Posterior cingulate gyrus (tissue), 11 donors: ENCODE data around the gene GPHN.
A peak's percentile ranks its signal among the peaks of the same experiment; 100 is the strongest.
"Not testable (repeated sequence)": the region's sequence is repeated elsewhere in the genome, so short reads cannot be mapped to it uniquely, and the experiment has no call there.

Experiments
- DNase-seq, 10 donors: peaks; one replicate each; pipeline versions ENCODE4 v3.0.0 to v3.0.0-alpha.2; 2020 to 2021; ENCODE audit warnings: mixed read lengths in 3 of 10
- intact Hi-C: fragments of 100-400 bp; cut with DNase I; formaldehyde crosslinking; loops from one replicate; pipeline ENCODE4 v1.15.1; 2023

The GPHN gene

DNA sequence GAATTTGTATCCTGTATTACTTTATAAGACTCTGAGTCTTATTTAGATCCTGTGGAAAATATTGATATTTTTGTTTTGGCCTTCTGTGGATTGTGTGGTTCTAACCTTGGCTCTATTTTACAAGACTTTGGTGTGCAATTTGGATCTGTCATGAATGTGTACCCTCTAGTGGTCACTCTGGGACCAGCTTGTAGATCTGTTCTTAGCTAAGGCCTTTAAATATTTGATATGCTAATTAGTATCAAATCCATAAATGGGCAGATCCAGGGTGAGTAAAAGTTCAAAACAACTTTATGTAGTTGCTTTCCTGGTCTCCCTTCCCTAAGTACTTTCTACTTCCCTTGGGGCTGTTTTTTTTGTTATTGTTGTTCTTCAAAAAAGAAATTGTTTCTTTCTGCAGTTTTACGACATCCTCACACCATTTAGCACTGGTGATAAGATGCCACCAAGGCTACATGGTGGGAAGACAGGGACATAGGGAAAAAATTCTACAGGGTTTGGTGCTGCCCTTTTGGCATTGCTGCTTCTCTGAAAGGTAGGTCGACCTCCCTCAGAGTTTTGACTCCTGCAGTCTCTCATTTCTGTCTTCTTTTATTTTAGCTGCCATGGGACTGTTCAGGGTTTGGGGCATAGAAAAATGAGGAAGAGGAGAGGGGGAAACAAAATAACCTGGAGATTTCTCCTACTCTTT, 238.5 kb downstream of the GPHN start:
- no peak for DNase-seq
- intact Hi-C loops = no loop called here

DNA sequence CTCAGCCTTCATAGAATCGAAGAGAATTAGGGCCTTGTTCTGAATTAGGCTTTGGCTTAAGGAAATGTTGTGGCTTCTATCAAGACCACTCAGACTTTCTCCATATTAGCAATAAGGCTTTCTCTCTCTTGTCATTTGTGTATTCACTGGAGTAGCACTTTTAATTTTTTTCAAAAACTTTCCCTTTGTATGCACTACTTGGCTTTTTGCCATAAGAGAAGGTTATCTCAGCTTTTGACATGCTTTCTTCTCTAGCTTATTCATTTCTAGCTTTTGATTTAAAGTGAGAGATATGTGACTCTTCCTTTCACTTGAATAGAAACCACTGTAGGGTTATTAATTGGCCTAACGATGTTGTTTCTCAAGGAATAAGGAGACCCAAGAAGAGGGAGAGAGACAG, 244.2 kb downstream of the GPHN start:
- intact Hi-C loops = no loop called here
- no peak for DNase-seq

DNA sequence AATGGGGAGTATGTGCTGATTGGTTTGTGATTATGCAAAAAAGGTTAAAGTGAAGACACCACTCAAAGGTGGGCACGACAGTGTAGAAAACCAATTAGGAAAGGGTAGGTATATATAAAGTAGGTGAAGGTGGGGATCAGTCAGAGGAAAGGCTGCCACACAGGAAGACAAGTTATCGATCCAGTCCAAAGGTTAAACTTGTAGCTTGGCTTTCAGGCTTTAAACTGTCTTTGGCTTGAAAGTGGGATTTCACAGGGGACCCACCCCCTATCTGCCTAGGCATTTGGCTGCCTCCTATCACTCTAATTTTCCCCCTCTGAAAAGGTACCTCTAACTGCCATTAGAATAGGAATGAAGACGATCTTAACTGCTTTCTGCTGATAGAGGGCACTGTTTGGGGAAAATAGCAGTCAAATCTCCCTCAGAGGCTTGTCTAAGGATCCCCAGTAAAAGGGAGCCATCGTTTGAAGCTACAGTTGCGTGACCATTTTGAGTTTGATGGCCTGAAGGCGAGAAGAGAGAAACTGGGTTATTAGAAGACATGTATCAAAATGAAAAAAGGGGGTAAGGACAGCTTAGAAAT, 250.2 kb downstream of the GPHN start:
- intact Hi-C loops = no loop called here
- no peak for DNase-seq

DNA sequence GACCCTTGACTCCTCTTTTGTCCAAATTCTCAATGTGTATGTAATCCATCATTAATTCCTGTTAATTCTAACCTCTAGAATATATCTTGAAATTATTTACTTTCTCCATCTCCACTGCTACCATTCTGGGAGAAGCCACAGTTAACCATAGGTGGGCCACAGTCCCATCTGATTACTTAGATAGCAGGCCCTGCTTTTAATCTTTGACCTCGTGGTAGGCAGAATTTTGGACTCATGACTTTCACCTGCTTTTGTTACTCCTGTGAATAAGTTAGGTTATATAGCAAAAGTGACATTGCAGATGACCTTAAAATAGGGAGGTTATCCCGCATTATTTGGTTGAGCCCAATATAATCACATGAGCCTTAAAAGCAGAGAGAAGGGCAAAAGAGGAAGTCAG, 264.2 kb downstream of the GPHN start:
- intact Hi-C loops = no loop called here
- DNase-seq = no peak

DNA sequence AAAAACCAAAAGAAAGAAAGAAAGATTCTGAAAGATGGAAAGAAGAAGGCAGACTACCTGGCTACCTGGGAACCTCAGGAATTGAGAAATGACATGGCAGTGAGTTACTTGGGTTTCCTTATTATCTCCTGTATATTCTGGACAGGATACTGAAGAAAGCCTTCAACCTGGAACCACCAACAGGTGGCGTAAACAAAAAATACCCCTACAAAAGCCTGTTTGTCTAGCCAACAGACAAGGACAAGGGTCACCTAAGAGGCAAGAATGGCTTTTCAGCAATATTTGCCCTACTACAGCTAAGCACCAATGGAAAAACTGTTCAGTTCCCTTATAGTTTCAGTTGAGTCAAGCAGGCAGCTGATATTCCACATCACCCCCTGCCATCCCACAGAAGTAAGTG, 274.9 kb downstream of the GPHN start:
- DNase-seq = no peak
- intact Hi-C loops = no loop called here

DNA sequence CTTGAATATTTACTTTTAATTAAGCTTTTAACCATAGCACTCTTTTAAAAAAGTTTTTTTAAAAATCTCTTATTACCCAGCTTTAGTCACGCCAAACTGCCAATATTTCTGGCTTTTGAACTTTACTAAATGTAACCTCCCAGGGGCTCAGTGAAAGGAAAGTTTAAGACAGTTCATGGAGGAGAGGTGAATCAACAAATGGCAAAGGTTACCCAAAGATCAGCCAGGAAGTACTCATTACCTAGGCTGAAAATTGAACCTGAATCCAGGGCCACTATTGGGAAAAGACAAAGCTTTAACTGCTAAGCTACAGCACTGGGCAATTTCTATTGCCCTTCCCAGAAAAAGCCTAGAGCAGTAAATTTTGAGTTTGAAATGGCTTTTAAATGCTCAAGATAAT, 282.2 kb downstream of the GPHN start:
- DNase-seq = no peak
- intact Hi-C loops = no loop called here

DNA sequence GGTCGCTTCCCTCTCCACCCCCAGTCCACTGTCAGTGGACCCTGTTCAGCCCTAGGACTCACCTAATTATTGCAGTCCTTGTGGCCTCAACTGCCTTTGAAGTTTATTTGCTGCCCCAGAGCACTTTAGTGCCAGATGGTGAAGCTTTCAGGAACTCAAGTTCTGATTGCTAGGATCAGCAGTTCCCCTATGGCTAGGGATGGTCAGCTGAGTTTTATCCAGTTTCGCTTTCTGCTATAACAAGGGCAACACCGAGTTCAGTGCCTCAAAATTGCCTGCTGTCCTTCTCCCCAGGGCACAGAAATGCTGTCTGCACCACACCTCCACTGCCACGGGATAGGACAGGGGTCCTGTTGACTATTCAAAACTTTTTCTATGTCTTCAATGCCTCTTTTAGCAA, 295.0 kb downstream of the GPHN start:
- intact Hi-C loops = no loop called here
- DNase-seq = no peak

DNA sequence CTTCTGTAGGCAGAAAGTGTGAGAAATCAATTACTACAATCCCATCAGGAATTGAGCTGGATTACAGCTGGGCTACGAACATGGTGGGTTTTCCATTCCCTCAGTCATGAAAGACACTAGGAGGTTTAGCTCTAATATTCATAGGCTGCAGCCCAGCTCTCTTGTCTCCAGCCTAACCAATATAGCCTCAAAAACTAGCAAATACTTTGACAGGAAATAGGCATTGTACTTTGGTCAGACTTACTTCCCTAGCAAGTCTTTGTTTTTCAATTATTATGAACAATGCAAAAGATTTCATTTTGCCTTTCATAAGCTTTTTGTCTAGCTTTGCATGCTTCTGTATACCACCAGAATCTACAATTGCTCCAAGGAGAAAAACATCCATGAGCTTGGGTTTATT, 296.2 kb downstream of the GPHN start:
- intact Hi-C loops = no loop called here
- no peak for DNase-seq

DNA sequence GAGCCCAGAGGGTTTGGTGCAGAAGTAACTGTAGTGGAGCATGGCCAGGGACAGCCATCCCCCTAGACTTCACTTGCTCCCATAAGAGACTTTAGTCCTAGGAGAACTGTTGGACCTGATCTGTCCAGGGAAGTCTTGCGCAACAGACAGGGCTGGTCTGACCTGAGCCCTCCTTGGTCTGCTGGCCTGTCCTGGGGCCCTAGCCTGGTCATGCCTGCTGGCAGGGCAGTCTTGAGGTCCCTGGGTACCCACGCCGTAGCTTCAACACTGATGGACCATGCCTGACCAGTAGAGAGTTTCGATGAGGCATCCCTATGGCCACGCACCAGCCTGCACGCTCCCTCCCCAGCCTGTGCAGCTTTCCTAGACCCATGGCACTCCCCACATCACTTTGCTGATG, 305.7 kb downstream of the GPHN start:
- intact Hi-C loops = no loop called here

DNA sequence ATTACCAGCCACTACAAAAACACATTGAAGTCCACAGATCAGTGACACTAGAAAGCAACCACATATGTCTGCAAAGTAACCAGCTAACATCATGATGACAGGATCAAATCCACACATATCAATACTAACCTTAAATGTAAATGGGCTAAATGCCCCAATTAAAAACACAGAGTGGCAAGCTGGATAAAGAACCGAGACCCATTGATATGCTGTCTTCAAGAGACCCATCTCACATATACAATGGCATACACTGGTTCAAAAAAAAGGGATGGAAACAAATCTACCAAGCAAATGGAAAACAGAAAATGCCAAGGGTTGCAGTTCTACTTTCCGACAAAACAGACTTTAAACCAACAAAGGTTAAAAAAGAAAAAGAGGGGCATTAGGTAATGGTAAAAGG, 307.7 kb downstream of the GPHN start:
- DNase-seq = no peak
- intact Hi-C loops = no loop called here

More for the DNA sequence above, 305.7 kb downstream of the GPHN start:
- DNase-seq = peak in 1 of 10 donors; percentile 72

DNA sequence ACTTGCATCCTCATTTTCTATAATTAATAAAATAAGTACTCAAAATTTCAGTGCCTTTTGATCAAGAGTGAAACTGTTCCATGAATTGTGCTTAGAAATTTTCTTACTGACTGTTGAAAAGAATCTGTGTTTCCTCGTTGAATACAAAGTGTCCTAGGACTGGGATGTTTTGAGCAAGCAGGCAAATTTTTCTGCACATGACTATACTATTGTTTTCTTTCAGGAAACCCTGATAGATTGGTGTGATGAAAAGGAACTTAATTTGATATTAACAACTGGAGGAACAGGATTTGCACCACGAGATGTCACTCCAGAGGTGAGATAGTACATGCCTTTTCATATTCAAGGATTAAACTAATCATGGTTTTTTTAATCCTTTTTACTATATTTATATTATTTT, 316.3 kb downstream of the GPHN start:
- intact Hi-C loops = no loop called here
- DNase-seq = no peak

DNA sequence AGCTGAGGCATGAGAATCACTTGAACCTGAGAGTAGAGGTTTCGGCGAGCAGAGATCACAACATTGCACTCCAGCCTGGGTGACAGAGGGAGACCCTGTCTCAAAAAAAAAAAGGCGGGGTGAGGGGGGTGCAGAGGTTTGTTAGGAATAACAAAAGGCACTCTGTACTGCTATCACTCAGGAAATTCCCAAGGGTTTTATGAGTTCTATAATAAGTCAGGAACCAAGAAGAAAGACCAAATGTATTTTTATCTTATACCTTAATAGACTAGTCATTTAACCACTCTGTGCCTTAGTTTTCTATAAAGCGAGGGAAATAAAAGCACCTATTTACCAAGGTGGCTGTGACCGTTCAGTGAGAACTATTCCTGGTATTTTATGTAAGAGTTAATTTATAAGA, 319.2 kb downstream of the GPHN start:
- no peak for DNase-seq
- intact Hi-C loops = no loop called here

DNA sequence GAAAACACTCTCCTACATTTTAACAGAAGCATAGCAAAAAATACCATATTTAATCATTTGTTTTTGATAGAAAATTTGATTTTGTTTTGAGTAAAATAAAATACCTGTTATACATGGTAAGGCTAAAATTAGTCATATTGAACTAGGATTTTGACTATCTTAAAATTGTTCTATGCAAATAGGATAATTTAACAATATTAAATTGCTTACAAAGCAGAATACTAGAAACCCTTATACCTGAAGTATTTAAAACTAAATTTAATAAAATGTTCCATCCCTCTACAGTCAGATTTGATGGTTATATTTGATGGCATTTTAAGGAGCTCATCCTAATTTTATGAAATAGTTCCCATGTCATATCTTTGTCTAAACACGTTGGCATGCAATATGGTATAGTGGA, 323.2 kb downstream of the GPHN start:
- DNase-seq = no peak
- intact Hi-C loops = no loop called here

DNA sequence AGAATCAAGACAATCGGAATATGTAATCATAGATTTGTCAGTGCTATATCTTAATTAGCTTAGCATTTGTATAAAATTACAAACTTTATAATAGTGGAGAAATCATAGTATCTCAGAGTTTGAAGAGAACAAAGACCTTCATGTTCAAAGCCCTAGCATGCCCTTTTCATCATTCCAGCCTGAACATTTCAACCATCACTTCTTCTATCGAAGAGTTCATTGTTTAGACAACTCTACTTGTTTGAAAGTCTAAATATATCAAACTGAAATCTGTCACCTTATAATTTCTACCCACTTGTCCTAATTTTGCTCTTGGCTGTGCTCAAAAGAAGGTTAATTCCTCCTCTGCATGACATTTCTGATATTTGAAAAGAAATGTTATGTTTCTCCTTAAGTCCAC, 325.9 kb downstream of the GPHN start:
- intact Hi-C loops = no loop called here
- DNase-seq = no peak

DNA sequence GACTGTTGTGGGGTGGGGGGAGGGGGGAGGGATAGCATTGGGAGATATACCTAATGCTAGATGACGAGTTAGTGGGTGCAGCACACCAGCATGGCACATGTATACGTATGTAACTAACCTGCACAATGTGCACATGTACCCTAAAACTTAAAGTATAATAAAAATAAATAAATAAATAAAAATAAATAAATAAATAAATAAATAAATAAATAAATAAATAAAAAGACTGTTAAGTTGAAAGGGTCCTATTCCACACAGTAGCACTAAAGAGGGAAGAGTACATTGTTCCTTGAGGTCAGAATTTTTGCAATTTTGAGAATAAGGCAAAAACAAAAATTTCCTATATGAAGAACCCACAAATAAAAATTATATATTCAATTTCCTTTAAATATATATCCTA, 329.5 kb downstream of the GPHN start:
- DNase-seq = not testable (repeated sequence)

DNA sequence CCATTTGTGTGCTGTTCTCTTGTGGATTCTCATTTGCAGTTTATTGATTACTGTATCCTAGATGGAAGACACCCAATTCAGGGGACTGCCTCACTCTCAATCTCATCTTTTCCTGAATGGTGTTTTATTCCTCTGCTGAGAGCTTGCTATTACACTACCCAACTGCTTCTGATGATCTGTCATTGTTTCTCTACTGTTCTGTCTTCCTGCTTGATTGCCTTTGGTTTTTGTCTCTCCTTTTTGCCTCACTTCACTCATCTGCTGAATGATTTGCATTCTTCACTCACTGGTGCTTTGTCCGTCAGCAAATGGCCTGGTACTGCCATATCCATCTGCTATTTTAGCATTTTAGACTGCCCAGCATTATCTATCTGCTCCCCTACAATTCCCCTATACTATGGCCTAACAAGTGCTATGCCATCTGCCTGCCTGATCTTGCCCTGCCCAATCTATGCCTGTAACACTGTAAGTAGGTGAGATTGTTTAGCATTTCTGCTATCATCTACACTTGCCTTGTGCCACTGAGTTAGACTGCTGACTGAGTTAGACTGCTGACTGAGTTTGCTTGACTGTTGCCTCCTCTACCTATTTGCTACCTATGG, 335.1 kb downstream of the GPHN start:
- no peak for DNase-seq
- intact Hi-C loops = no loop called here

More for the DNA sequence above, 329.5 kb downstream of the GPHN start:
- intact Hi-C loops = not testable (repeated sequence)

DNA sequence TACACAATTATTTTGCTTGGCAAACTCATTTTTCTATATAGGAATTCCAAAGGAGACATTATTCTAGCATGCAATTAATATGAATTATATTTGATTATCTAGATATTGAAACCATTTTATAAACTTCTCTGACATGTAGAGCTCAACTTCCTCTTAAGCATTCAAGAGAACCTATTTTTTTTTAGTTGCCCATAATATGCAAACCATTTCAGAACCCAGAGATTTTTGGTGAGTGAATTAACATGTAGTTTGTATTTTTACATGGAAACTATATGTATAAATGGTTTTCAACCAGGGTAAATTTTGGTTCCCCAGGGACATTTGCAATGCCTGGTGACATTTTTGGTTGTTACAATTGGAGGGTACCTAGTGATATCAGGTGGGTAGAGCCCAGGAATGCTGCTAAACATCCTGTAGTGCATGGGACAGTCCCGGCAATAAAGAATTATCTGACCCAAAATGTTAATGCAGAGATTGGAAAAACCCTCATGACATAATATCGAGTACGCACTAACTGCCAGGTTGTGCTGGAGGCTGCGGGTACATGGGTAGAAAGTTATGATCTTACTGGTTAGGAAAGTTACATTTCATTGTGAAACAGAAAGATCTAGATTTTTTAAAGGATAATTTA, 342.4 kb downstream of the GPHN start:
- no peak for DNase-seq
- intact Hi-C loops = no loop called here

DNA sequence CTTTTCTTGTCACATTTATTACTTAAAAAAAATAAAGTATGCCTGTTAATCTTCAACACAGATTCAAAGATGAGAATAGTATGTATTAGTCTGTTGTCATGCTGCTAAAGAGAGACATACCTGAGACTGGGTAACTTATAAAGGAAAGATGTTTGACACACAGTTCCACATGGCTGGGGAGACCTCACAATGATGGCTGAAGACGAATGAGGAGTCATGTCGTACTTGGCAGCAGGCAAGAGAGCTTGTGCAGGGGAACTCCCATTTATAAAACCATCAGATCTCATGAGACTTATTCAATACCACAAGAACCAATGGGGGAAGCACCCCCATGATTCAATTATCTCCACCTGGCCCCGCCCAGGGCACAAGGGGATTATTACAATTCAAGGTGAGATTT, 345.4 kb downstream of the GPHN start:
- intact Hi-C loops = no loop called here

DNA sequence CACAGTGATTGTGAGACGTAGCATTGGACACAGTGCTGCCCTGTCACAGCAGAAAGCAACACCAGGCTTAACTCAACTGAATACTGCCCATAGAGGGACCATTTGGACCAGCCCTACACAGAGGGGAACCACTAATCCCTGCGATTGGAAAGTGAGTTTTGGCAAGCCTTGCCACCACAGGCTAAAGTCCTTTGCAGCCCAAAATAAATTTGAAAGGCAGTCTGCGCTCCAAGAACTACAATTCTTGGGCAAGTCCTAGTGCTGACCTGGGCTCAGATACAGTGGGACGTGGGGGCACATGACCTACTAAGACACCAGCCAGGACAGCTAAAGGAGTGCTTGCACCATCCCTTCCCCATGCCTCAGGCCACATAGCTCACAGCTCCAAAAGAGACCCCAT, 349.9 kb downstream of the GPHN start:
- DNase-seq = no peak
- intact Hi-C loops = no loop called here

More for the DNA sequence above, 345.4 kb downstream of the GPHN start:
- DNase-seq = no peak

DNA sequence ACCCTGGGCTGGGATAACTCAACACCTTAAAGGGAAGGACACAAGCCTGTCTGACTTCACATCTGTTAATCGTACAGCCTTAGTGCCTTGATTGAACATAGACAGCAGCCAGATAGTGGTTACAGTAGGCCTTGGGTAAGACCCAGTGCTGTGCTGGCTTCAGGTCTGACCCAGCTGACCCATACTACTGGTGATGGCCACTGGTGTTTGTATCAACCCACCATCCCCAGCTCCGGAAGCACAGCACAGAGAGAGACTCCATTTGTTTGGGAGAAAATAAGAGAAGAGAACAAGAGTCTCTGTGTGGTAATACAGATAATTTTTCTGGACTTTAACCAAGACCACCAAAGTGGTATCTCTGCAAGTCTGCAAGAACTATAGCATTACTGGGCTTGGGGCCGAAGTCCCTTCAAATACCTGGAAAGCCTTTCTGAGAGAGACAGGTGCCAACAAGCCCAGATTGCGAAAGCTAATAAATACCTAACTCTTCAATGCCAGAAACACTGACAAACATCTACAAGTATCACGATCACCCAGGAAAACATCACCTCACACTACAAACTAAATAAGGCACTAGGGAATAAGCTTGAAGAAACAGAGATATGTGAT, 351.2 kb downstream of the GPHN start:
- DNase-seq = no peak
- intact Hi-C loops = no loop called here

DNA sequence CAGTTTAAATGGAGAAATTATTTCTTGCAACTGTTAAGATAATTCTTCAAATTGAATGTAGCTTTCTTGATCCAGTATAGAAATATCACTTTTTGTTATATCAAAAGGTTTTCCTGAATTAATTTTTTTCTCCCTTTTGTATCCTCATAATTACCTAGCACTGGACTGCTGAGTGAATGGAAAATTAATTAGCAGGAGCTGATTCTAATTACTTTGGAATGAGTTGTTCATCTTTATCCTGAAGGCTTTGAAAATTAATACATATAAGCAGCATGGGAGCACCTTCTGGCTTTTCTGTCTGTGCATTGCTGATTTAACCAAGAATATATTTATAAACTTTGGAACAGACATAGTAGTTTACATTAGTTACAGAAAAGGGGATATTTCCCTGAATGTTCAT, 373.6 kb downstream of the GPHN start:
- DNase-seq = no peak
- intact Hi-C loops = no loop called here
